ENCODE results near the gene FGGY. TPM values are rescaled to one million over a fixed set of nuclear protein-coding genes. Genes with fewer than 3 reads are reported as not detected.

FGGY gene
- total and polyA plus RNA-seq, 2 donors (not counting 3 experiments of a cell fraction or from before 2014, with no cell fraction given) = 5.6 to 6.4 TPM

GRCh38 chr1:59568158-59568935 lies 271.5 kb downstream of the FGGY start:
- no peak overlapping the region for H3K27ac ChIP-seq (ENCODE audit: insufficient read depth, low read depth, low read length)
- intact Hi-C loops (cut with micrococcal nuclease) = no loop called here

More at GRCh38 chr1:59568158-59568935, 271.5 kb downstream of the FGGY start:
- Histone ChIP-seq H3K9me3 (replicated peaks; ENCODE audit: control insufficient read depth, insufficient read depth, low read length) (no peaks in the 10 kb centered on the region), H3K79me2 (ENCODE audit: control insufficient read depth, insufficient read depth, low read length) (no peaks in the 10 kb centered on the region), H4K20me1 (replicated peaks; ENCODE audit: control insufficient read depth, extremely low read depth, insufficient read depth, low read length) (no peaks in the 10 kb centered on the region), H3K9ac (replicated peaks; ENCODE audit: extremely low read depth, insufficient read depth, low read length) (no peak overlapping the region), H2AFZ (ENCODE audit: low read depth, low read length) (no peak overlapping the region), H3K36me3 (ENCODE audit: control insufficient read depth in 2 of 2, extremely low read depth in 1 of 2, insufficient read depth in 2 of 2, low read length in 2 of 2) (no peaks in the 10 kb centered on the region), H3K4me1 (ENCODE audit: control insufficient read depth, extremely low read depth, insufficient read depth, low read length) (peaks cover 19% of the 10 kb centered on the region), H3K9me1 (replicated peaks; ENCODE audit: control insufficient read depth, extremely low read depth, insufficient read depth, low read length) (no peaks in the 10 kb centered on the region), H3K4me2 (ENCODE audit: insufficient read depth, low read length) (no peak overlapping the region), H3K4me3 (replicated peaks in 1 of 3; ENCODE audit: insufficient read depth in 1 of 3, low read depth in 1 of 3, low read length in 3 of 3) (no peak overlapping the region), H3K27me3 (ENCODE audit: control insufficient read depth in 2 of 2, insufficient read depth in 2 of 2, low read length in 2 of 2) (no peaks in the 10 kb centered on the region)
- FAIRE-seq = no peak
- TF ChIP-seq JUN (IDR thresholded peaks at IDR 0.05; ENCODE audit: borderline replicate concordance, insufficient read depth, insufficient read length, low read depth) (no peak), POLR2A (IDR thresholded peaks at IDR 0.05; ENCODE audit: low read depth, low read length) (no peak), MYC (IDR thresholded peaks at IDR 0.05; ENCODE audit: low read depth, low read length) (no peak), GATA2 (IDR thresholded peaks at IDR 0.05; ENCODE audit: insufficient read depth, insufficient read length, low read depth, low read length) (no peak), POLR2AphosphoS5 (IDR thresholded peaks at IDR 0.05; ENCODE audit: insufficient read depth, low read depth, low read length) (no peak), EZH2 (IDR thresholded peaks at IDR 0.05; ENCODE audit: borderline replicate concordance, low read depth, low read length, severe bottlenecking) (no peak), MAX (IDR thresholded peaks at IDR 0.05; ENCODE audit: insufficient read depth, insufficient read length) (no peak), CTCF (IDR thresholded peaks at IDR 0.05; ENCODE audit: extremely low read depth in 1 of 2, insufficient read depth in 1 of 2, low read depth in 1 of 2, low read length in 2 of 2) (no peak), FOS (IDR thresholded peaks at IDR 0.05; ENCODE audit: borderline replicate concordance, insufficient read depth, low read length) (no peak)
- DNase-seq (ENCODE audit: low read depth, low spot score) = peak; percentile 23
- dilution Hi-C loops (cut with MboI; ENCODE audit: extremely low pct_ligation_motif_present, low sequenced_read_pairs) = no loop called here
- CTCF ChIA-PET = interaction anchor here (2.9 kb wide), 1 partner anchor 27 kb away, joined by 12 read pairs; no protein-coding TSS in a partner anchor
- BruUV-seq (replicated peaks) = no TSS peak
- POLR2A ChIA-PET = no interaction called here

Data from endothelial cell of umbilical vein (primary cell).